WTC11 (cell line): Measurements from ENCODE around the gene CRLF1. TPM values are rescaled to one million over a fixed set of nuclear protein-coding genes. Genes with fewer than 3 reads are reported as not detected.

Experiments used
- ATAC-seq: fragments of 200-7000 bp; cut with Tn5 transposase; 2 replicates; pipeline ENCODE4 v1.10.0; 2021; ENCODE audit warnings: mild to moderate bottlenecking, moderate library complexity
- CTCF ChIA-PET: fragments of 300-600 bp; sonication (Branson Sonifier 250); formaldehyde crosslinking; loops from one replicate; lab custom pipeline; 2021; ENCODE audit warnings: antibody characterized with exemption; lab: Charles Lee
- POLR2A ChIA-PET: fragments of 350-600 bp; sonication (Branson Sonifier 250); formaldehyde crosslinking; loops from one replicate; lab custom pipeline; 2021; ENCODE audit warnings: antibody characterized with exemption; lab: Charles Lee
- DNase-seq: peaks from one replicate; pipeline ENCODE4 v3.0.0; 2021; ENCODE audit warnings: low spot score
- H3K27ac Mint-ChIP-seq: 2 replicates; pipeline ENCODE4 v1.8.0; 2021; ENCODE audit warnings: mixed read lengths
- H3K27me3 Mint-ChIP-seq: 2 replicates; pipeline ENCODE4 v1.8.0; 2021; ENCODE audit warnings: low read depth, mild to moderate bottlenecking, moderate library complexity, mixed read lengths
- H3K36me3 Mint-ChIP-seq: 2 replicates; pipeline ENCODE4 v1.8.0; 2021; ENCODE audit warnings: mixed read lengths
- H3K4me1 Mint-ChIP-seq: 2 replicates; pipeline ENCODE4 v1.8.0; 2022; ENCODE audit warnings: mixed read lengths
- H3K4me3 Mint-ChIP-seq: 2 replicates; pipeline ENCODE4 v1.8.0; 2021; ENCODE audit warnings: mild to moderate bottlenecking, moderate library complexity, mixed read lengths
- H3K9me3 Mint-ChIP-seq: 2 replicates; pipeline ENCODE4 v1.8.0; 2021; ENCODE audit warnings: mixed read lengths
- CREB1 ChIP-seq: sonication (generic); formaldehyde crosslinking; IDR thresholded peaks from 2 replicates; pipeline ENCODE4 v1.8.0; 2023; ENCODE audit warnings: mild to moderate bottlenecking, missing genetic modification reagents
- EMX1 ChIP-seq: fragments of 250-450 bp; sonication (Bioruptor Pico); IDR thresholded peaks from 2 replicates; pipeline ENCODE4 v1.8.0; 2021; ENCODE audit warnings: mild to moderate bottlenecking
- ERG ChIP-seq: fragments of 250-450 bp; sonication (Bioruptor Pico); IDR thresholded peaks from 2 replicates; pipeline ENCODE4 v1.8.0; 2021; ENCODE audit warnings: mild to moderate bottlenecking
- FOXP1 ChIP-seq: sonication (generic); formaldehyde crosslinking; IDR thresholded peaks from 2 replicates; pipeline ENCODE4 v1.8.0; 2022; ENCODE audit warnings: missing genetic modification reagents, mild to moderate bottlenecking, moderate library complexity, borderline replicate concordance
- GTF2I ChIP-seq: fragments of 250-450 bp; sonication (Bioruptor Pico); conservative IDR thresholded peaks from 2 replicates; pipeline ENCODE4 v1.4.0; 2021; ENCODE audit warnings: mild to moderate bottlenecking
- IRF2 ChIP-seq: sonication (generic); formaldehyde crosslinking; IDR thresholded peaks from 2 replicates; pipeline ENCODE4 v1.8.0; 2022; ENCODE audit warnings: low read depth, missing genetic modification reagents, borderline replicate concordance
- JAZF1 ChIP-seq: fragments of 250-450 bp; sonication (Bioruptor Pico); IDR thresholded peaks from 2 replicates; pipeline ENCODE4 v1.9.0; 2021; ENCODE audit warnings: moderate library complexity, mild to moderate bottlenecking, inconsistent platforms
- KAT7 ChIP-seq: sonication (generic); formaldehyde crosslinking; IDR thresholded peaks from 2 replicates; pipeline ENCODE4 v1.8.1; 2023; ENCODE audit warnings: missing genetic modification reagents, mild to moderate bottlenecking, borderline replicate concordance
- NFYB ChIP-seq: sonication (generic); formaldehyde crosslinking; conservative IDR thresholded peaks from 2 replicates; pipeline ENCODE4 v1.8.0; 2022; ENCODE audit warnings: low read depth, missing genetic modification reagents
- NR2C2 ChIP-seq: sonication (generic); formaldehyde crosslinking; IDR thresholded peaks from 2 replicates; pipeline ENCODE4 v1.8.0; 2022; ENCODE audit warnings: mild to moderate bottlenecking, missing genetic modification reagents
- OVOL2 ChIP-seq: fragments of 250-450 bp; sonication (Bioruptor Pico); IDR thresholded peaks from 2 replicates; pipeline ENCODE4 v1.9.0; 2021; ENCODE audit warnings: mild to moderate bottlenecking, borderline replicate concordance
- RELA ChIP-seq: sonication (generic); formaldehyde crosslinking; IDR thresholded peaks from 2 replicates; pipeline ENCODE4 v1.8.1; 2022; ENCODE audit warnings: missing genetic modification reagents, mild to moderate bottlenecking, borderline replicate concordance
- RORB ChIP-seq: fragments of 250-450 bp; sonication (Bioruptor Pico); IDR thresholded peaks from 2 replicates; pipeline ENCODE4 v1.9.0; 2021; ENCODE audit warnings: mild to moderate bottlenecking
- TCF7 ChIP-seq: sonication (generic); formaldehyde crosslinking; IDR thresholded peaks from 2 replicates; pipeline ENCODE4 v1.8.0; 2022; ENCODE audit warnings: mild to moderate bottlenecking, low read depth, missing genetic modification reagents, moderate library complexity
- ZBTB21 ChIP-seq: sonication (generic); formaldehyde crosslinking; IDR thresholded peaks from 2 replicates; pipeline ENCODE4 v1.8.1; 2023; ENCODE audit warnings: mild to moderate bottlenecking, missing genetic modification reagents, borderline replicate concordance
- ZNF281 ChIP-seq: sonication (generic); formaldehyde crosslinking; IDR thresholded peaks from 2 replicates; pipeline ENCODE4 v1.8.0; 2023; ENCODE audit warnings: mild to moderate bottlenecking, missing genetic modification reagents
- ZNF671 ChIP-seq: fragments of 250-450 bp; sonication (Bioruptor Pico); IDR thresholded peaks from 2 replicates; pipeline ENCODE4 v1.8.0; 2021; ENCODE audit warnings: mild to moderate bottlenecking
- total RNA-seq: library from RNA; stranded (reverse); gene quantifications from 3 replicates; pipeline ENCODE4 v1.2.3, GENCODE V29; 2021
- TF ChIP-seq, protein P1 (sequence below): sonication (generic); formaldehyde crosslinking; conservative IDR thresholded peaks from 2 replicates; pipeline ENCODE4 v1.8.1; 2023; ENCODE audit warnings: mild to moderate bottlenecking, low read depth, missing genetic modification reagents, moderate library complexity
- TF ChIP-seq, protein P2 (sequence below): sonication (generic); formaldehyde crosslinking; IDR thresholded peaks from 2 replicates; pipeline ENCODE4 v1.8.0; 2022; ENCODE audit warnings: mild to moderate bottlenecking, missing genetic modification reagents
- TF ChIP-seq, protein P3 (sequence below): sonication (generic); formaldehyde crosslinking; IDR thresholded peaks from 2 replicates; pipeline ENCODE4 v1.8.0; 2023; ENCODE audit warnings: missing genetic modification reagents

Gene CRLF1
- total RNA-seq, 1 experiment from 2014 or later = 36.4 TPM

DNA sequence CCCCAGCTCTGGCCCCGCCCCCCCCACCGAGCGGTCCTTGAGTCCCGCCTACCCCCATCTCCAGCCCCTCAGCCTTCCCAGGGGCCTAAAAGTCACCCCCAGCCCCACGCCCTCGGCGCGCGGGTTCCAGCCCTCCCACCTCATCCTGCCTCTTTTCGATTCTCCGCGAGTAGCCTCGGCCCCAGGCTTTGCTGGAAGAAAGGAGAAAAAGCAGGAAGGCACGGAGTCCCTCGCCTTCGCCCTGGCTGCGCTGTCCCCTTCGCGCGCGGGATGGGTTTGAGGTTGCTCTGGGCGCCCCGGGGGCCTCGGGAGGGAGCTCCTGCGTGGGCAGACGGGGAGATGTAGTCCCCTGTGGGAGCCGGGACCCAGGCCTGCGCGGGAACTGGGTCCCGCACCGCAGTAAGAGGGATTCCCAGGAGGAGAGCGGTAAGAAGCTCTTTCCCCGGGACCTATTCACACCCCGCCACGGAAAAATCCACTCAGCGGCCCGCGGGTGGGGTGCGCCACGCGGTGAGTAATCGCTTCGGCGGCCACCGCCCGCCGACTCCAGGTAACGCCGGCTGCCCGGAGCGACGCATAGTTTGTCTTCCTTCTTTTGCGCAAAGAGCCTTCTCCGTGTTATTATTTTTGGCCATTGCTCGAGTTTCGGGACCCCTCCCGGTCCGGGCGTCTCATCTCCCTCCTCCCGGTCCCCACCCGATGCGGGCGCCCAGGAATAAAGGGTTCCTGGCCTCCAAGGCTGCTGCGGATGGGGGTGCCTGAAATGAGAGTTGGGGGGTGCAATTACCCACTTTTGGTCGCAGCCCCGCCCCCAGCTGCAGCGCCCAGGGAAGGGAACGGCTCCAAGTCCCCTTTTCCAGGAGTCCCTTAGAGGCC lies 865 bp upstream of the CRLF1 start (continued):
- TF ChIP-seq EMX1 (CRISPR knock-in tag) (no peak), JAZF1 (CRISPR knock-in tag) (no peak), ZNF671 (no peak), RELA (CRISPR knock-in tag) (no peak), OVOL2 (CRISPR knock-in tag) (no peak), NR2C2 (CRISPR knock-in tag) (no peak), CREB1 (CRISPR knock-in tag) (no peak), NFYB (no peak), ERG (CRISPR knock-in tag) (no peak)

DNA sequence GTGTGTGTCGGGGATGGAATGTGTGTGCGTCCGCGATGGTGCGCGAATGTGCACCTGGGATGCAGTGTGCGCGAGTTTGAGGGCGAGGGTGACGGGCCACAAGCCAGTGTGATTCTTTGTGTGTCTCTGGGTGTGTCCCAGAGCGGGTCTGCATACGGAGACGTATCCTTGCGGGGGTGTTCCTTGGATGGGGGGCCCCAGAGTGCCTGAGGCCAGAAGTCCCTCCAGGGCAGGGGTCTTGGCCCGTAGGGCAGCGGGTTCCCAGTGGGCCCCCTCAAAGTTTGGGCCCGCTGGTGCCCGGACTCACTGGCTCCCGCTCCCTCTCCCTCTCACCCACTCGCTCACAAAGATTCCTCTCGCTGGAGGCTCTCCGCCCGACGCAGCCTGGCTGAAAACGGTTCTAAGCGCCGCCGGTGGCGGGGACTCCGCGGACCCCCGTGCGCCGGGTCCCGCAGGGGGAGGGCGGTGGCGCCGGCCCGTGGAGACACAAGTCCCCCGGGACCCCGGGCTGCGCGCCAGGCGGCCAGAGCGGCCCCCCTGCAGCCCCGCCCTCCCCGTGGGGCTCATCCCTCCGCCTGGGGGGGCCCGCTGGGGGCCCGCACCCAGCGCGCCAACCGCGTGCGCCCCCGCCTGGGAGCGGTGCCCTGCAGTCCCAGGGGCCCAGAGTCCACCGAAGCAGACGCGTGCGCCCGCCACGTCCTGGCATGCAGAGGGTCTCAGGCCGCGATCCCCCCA lies 886 bp downstream of the CRLF1 start:
- peaks cover 87% of the 10 kb centered on the region for H3K27me3 Mint-ChIP-seq
- ChIA-PET POLR2A (interaction anchor here (0.6 to 1.0 kb wide), 4 partner anchors 15 to 95 kb away, joined by 3 to 10 read pairs (median 4); no protein-coding TSS in a partner anchor), CTCF (interaction anchor here (2.3 kb wide), 1 partner anchor 12 kb away, joined by 9 read pairs; no protein-coding TSS in a partner anchor)
- ATAC-seq (no peak), DNase-seq (no peak)
- TF ChIP-seq KAT7 (CRISPR knock-in tag) (no peak), FOXP1 (0 out of 2 replicates have a peak, but pooled peaks have one; percentile 28)
- no peaks in the 10 kb centered on the region for H3K9me3 Mint-ChIP-seq
- H3K4me3 Mint-ChIP-seq = peak overlapping the region; percentile 70
- H3K36me3 Mint-ChIP-seq = no peaks in the 10 kb centered on the region
- H3K4me1 Mint-ChIP-seq = peaks cover 48% of the 10 kb centered on the region
- H3K27ac Mint-ChIP-seq = no peak overlapping the region; the same call in 1 of the 2 replicates

GRCh38 chr19:18605196-18605545 lies 1.4 kb downstream of the CRLF1 start:
- POLR2A ChIA-PET = interaction anchor here (0.6 to 1.0 kb wide), 4 partner anchors 14 to 95 kb away, joined by 3 to 10 read pairs (median 4); no protein-coding TSS in a partner anchor
- TF ChIP-seq, protein P1, sequence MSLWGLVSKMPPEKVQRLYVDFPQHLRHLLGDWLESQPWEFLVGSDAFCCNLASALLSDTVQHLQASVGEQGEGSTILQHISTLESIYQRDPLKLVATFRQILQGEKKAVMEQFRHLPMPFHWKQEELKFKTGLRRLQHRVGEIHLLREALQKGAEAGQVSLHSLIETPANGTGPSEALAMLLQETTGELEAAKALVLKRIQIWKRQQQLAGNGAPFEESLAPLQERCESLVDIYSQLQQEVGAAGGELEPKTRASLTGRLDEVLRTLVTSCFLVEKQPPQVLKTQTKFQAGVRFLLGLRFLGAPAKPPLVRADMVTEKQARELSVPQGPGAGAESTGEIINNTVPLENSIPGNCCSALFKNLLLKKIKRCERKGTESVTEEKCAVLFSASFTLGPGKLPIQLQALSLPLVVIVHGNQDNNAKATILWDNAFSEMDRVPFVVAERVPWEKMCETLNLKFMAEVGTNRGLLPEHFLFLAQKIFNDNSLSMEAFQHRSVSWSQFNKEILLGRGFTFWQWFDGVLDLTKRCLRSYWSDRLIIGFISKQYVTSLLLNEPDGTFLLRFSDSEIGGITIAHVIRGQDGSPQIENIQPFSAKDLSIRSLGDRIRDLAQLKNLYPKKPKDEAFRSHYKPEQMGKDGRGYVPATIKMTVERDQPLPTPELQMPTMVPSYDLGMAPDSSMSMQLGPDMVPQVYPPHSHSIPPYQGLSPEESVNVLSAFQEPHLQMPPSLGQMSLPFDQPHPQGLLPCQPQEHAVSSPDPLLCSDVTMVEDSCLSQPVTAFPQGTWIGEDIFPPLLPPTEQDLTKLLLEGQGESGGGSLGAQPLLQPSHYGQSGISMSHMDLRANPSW (CRISPR knock-in tag) = no peak
- TF ChIP-seq TCF7 (CRISPR knock-in tag) (no peak), ZNF281 (CRISPR knock-in tag) (no peak), IRF2 (CRISPR knock-in tag) (no peak), GTF2I (no peak), RORB (no peak), ZBTB21 (CRISPR knock-in tag) (no peak)
- TF ChIP-seq, protein P2, sequence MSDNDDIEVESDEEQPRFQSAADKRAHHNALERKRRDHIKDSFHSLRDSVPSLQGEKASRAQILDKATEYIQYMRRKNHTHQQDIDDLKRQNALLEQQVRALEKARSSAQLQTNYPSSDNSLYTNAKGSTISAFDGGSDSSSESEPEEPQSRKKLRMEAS (CRISPR knock-in tag) = no peak
- TF ChIP-seq, protein P3, sequence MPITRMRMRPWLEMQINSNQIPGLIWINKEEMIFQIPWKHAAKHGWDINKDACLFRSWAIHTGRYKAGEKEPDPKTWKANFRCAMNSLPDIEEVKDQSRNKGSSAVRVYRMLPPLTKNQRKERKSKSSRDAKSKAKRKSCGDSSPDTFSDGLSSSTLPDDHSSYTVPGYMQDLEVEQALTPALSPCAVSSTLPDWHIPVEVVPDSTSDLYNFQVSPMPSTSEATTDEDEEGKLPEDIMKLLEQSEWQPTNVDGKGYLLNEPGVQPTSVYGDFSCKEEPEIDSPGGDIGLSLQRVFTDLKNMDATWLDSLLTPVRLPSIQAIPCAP (CRISPR knock-in tag) = no peak

More at GRCh38 chr19:18605196-18605545, 1.4 kb downstream of the CRLF1 start:
- Mint-ChIP-seq H3K27me3 (peaks cover 88% of the 10 kb centered on the region), H3K4me3 (peak overlapping the region; percentile 70), H3K4me1 (peaks cover 45% of the 10 kb centered on the region), H3K9me3 (no peaks in the 10 kb centered on the region), H3K27ac (no peak overlapping the region; the same call in 1 of the 2 replicates), H3K36me3 (no peaks in the 10 kb centered on the region)
- no peak for ATAC-seq
- CTCF ChIA-PET = interaction anchor here (2.3 to 2.5 kb wide), 2 partner anchors 12 to 15 kb away, joined by 21 to 29 read pairs; partner anchors contain the start of gene REX1BD
- no peak for DNase-seq
